Adipocyte (in vitro differentiated cells): Measurements from ENCODE around the gene PACSIN2.
A peak's percentile ranks its signal among the peaks of the same experiment; 100 is the strongest.

Experiments
- DNase-seq: peaks from one replicate; pipeline ENCODE4 v3.0.0-alpha.2; 2015; ENCODE audit warnings: low read depth
- H3K27me3 ChIP-seq: replicated peaks from 2 replicates; pipeline ENCODE4 v1.7.0; 2013; ENCODE audit warnings: mild to moderate bottlenecking, low read length, moderate library complexity; ENCODE audit not compliant: control insufficient read depth, insufficient read depth
- H3K36me3 ChIP-seq: 2 replicates; pipeline ENCODE4 v1.7.0; 2013; ENCODE audit warnings: low read length, mild to moderate bottlenecking, moderate library complexity; ENCODE audit not compliant: control insufficient read depth, insufficient read depth, severe bottlenecking
- H3K4me1 ChIP-seq: 2 replicates; pipeline ENCODE4 v1.7.0; 2013; ENCODE audit warnings: mild to moderate bottlenecking, low read length, moderate library complexity; ENCODE audit not compliant: control insufficient read depth, insufficient read depth
- H3K4me3 ChIP-seq: 2 replicates; pipeline ENCODE4 v1.7.0; 2013; ENCODE audit warnings: mild to moderate bottlenecking, low read length, moderate library complexity
- H3K9ac ChIP-seq: 2 replicates; pipeline ENCODE4 v1.7.0; 2013; ENCODE audit warnings: mild to moderate bottlenecking, low read length, moderate library complexity
- H3K9me3 ChIP-seq: 2 replicates; pipeline ENCODE4 v1.7.0; 2013; ENCODE audit warnings: mild to moderate bottlenecking, low read length, moderate library complexity; ENCODE audit not compliant: control insufficient read depth

PACSIN2 gene

GRCh38 chr22:42871146-42872050 lies 143.6 kb downstream of the PACSIN2 start:
- Histone ChIP-seq H3K4me1 (peaks cover 8% of the 10 kb centered on the region), H3K9me3 (no peaks in the 10 kb centered on the region), H3K4me3 (no peak overlapping the region), H3K9ac (no peak overlapping the region), H3K27me3 (no peaks in the 10 kb centered on the region), H3K36me3 (peaks cover 51% of the 10 kb centered on the region)
- DNase-seq: no peak

- Histone ChIP-seq H3K9ac (no peak overlapping the region), H3K9me3 (no peaks in the 10 kb centered on the region), H3K4me3 (no peak overlapping the region), H3K27me3 (no peaks in the 10 kb centered on the region), H3K4me1 (peaks cover 8% of the 10 kb centered on the region), H3K36me3 (peaks cover 37% of the 10 kb centered on the region)
- no peak for DNase-seq
Observed at GRCh38 chr22:42869888-42870480, 145.0 kb downstream of the PACSIN2 start.

- peaks cover 8% of the 10 kb centered on the region for H3K4me1 ChIP-seq
Observed at GRCh38 chr22:42869463-42869862, 145.5 kb downstream of the PACSIN2 start.

GRCh38 chr22:42868751-42869251 lies 146.1 kb downstream of the PACSIN2 start:
- no peak overlapping the region for H3K4me3 ChIP-seq
- H3K36me3 ChIP-seq: peaks cover 30% of the 10 kb centered on the region
- peaks cover 8% of the 10 kb centered on the region for H3K4me1 ChIP-seq
- no peak overlapping the region for H3K9ac ChIP-seq
- no peaks in the 10 kb centered on the region for H3K9me3 ChIP-seq
- no peaks in the 10 kb centered on the region for H3K27me3 ChIP-seq
- DNase-seq: no peak

More at GRCh38 chr22:42869463-42869862, 145.5 kb downstream of the PACSIN2 start:
- Histone ChIP-seq H3K36me3 (peaks cover 34% of the 10 kb centered on the region), H3K9ac (no peak overlapping the region), H3K9me3 (no peaks in the 10 kb centered on the region), H3K27me3 (no peaks in the 10 kb centered on the region), H3K4me3 (no peak overlapping the region)
- DNase-seq: no peak

DNA sequence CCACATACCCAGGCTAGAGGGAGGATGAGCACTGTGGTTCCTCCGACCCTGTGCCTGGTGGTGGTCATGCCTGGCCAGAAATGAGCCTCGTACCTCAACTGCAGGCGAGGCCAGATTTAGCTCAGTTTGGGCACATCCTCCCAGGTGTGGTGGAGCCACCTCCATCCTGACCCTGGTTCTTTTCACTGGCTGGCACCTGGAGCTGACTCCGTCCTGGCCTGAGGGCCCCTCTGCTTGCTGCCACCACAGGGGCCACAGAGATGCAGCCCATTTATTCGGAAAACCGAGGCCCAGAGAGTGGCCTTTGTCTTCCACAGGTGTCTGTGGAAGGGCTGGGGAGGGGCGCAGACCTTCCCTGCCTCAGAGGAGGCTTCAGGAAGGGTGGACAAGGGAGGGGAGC lies 148.8 kb downstream of the PACSIN2 start:
- Histone ChIP-seq H3K27me3 (no peaks in the 10 kb centered on the region), H3K9me3 (no peaks in the 10 kb centered on the region), H3K9ac (no peak overlapping the region), H3K4me1 (peaks cover 12% of the 10 kb centered on the region), H3K4me3 (no peak overlapping the region), H3K36me3 (peaks cover 11% of the 10 kb centered on the region)
- no peak for DNase-seq

DNA sequence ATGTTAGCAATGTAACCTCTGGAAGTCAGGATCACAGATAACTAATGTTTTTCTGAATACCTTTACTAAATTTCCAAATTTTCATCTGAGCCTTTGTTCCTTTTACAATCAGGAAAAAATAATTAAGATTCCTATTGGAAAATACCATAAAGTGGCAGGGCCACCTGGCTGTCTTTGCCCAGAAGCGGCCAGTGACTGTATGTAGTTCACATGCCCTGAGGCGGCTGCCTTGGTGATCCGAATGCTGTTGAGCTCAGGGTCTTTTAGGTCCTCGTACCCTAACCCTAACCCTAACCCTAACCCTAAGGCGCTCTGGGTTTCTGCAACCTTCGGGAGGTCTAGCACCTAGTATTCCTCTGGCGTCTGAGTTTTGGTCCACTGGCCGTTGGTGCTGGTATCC lies 149.4 kb downstream of the PACSIN2 start:
- H3K36me3 ChIP-seq: peaks cover 5% of the 10 kb centered on the region
- no peak overlapping the region for H3K4me3 ChIP-seq
- no peak overlapping the region for H3K9ac ChIP-seq
- H3K27me3 ChIP-seq: no peaks in the 10 kb centered on the region
- peaks cover 13% of the 10 kb centered on the region for H3K4me1 ChIP-seq
- DNase-seq: no peak
- H3K9me3 ChIP-seq: no peaks in the 10 kb centered on the region

DNA sequence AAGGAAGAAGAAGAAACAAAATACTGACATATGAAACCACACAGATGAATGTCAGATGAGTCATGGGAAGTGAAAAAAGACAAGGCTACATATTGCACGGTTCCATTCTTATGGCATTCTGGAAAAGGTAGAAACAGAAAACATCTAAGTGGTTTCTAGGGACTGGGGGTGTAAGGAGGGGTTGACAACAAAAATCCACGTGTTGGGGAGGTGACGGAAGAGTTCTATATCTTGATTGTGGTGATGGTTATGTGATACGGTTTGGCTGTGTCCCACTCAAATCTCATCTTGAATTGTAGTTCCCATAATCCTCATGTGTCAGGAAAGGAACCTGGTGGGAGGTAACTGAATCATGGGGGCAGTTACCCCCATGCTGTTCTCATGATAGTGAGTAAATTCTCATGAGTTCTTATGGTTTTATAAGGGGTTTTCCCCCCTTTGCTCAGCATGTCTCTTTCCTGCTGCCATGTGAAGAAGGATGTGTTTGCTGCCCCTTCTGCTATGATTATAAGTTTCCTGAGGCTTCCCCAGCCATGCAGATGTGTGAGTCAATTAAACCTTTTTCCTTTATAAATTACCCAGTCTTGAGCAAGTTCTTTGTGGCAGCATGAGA lies 151.5 kb downstream of the PACSIN2 start:
- DNase-seq: peak; percentile 65
- Histone ChIP-seq H3K9ac (no peak overlapping the region), H3K36me3 (no peaks in the 10 kb centered on the region), H3K9me3 (no peaks in the 10 kb centered on the region), H3K27me3 (no peaks in the 10 kb centered on the region), H3K4me3 (no peak overlapping the region), H3K4me1 (peaks cover 8% of the 10 kb centered on the region)

GRCh38 chr22:42862045-42862734 lies 152.8 kb downstream of the PACSIN2 start:
- Histone ChIP-seq H3K27me3 (no peaks in the 10 kb centered on the region), H3K9me3 (no peaks in the 10 kb centered on the region), H3K4me3 (no peak overlapping the region), H3K4me1 (peaks cover 13% of the 10 kb centered on the region), H3K36me3 (no peaks in the 10 kb centered on the region), H3K9ac (no peak overlapping the region)
- DNase-seq: no peak

DNA sequence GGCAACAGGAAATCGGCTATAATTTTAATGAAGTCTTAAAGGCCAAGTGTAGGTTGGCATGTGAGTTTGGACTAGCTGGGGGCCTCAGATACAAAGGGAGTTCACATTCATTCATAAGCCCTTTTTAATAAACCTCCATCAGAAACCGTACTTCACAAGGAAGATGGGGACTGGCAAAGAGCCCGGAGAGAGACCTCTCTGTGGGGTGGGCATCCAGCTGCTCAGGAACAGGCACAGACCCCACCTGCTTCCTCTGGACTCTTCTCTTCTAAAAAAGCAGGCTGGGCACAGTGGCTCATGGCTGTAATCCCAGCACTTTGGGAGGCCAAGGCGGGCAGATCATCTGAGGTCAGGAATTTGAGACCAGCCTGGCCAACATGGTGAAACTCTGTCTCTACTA lies 154.0 kb downstream of the PACSIN2 start:
- peaks cover 15% of the 10 kb centered on the region for H3K4me1 ChIP-seq
- no peak for DNase-seq
- H3K9ac ChIP-seq: no peak overlapping the region
- no peaks in the 10 kb centered on the region for H3K36me3 ChIP-seq
- no peaks in the 10 kb centered on the region for H3K9me3 ChIP-seq
- no peak overlapping the region for H3K4me3 ChIP-seq
- H3K27me3 ChIP-seq: no peaks in the 10 kb centered on the region

DNA sequence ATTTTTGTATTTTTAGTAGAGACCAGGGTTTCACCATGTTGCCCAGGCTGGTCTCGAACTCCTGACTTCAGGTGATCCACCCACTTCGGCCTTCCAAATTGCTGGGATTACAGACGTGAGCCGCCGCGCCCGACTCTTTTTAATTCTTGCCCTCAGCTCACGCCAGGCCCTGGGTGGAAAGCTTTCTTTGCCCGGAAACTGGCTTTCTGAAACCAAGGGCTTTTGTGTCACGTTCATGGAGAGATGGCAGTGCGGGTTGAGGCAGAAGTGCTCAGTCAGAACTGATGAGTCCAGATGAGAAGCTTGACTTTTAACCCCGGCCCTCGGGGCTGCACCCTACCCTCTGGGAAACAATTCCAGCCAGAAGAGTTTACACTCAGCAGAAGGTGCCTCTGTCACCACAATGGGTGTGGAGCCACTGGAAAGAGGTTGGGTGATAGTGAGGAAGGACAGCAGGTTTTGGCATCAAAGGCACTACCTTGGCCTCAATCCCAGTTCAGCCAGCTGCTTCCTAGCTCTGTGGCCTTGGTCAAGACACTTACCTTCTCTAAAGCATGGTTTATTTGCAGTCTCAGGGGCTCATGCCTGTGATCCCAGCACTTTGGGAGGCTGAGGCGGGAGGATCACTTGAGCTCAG lies 157.0 kb downstream of the PACSIN2 start:
- DNase-seq: no peak
- peaks cover 22% of the 10 kb centered on the region for H3K4me1 ChIP-seq
- H3K4me3 ChIP-seq: peak overlapping the region; percentile 92
- H3K27me3 ChIP-seq: no peaks in the 10 kb centered on the region
- H3K9ac ChIP-seq: no peak overlapping the region
- no peaks in the 10 kb centered on the region for H3K36me3 ChIP-seq
- no peaks in the 10 kb centered on the region for H3K9me3 ChIP-seq
